SU-DHL-6 (cell line): ENCODE data around the gene C7.

Experiments used
- EZH2phosphoT487 ChIP-seq: fragments of 200-600 bp; sonication (generic), shearing (Covaris generic); conservative IDR thresholded peaks from 2 replicates; pipeline ENCODE4 v1.6.1; 2018; ENCODE audit warnings: mild to moderate bottlenecking, antibody characterized with exemption, low read length, moderate library complexity, mixed read lengths
- TF ChIP-seq, protein P1 (sequence below): fragments of 200-600 bp; sonication (generic); IDR thresholded peaks from one replicate; pipeline ENCODE4 v1.5.1; 2017; ENCODE audit warnings: antibody characterized with exemption, mild to moderate bottlenecking, low read length, moderate library complexity; ENCODE audit not compliant: insufficient read depth, poor library complexity, severe bottlenecking

DNA sequence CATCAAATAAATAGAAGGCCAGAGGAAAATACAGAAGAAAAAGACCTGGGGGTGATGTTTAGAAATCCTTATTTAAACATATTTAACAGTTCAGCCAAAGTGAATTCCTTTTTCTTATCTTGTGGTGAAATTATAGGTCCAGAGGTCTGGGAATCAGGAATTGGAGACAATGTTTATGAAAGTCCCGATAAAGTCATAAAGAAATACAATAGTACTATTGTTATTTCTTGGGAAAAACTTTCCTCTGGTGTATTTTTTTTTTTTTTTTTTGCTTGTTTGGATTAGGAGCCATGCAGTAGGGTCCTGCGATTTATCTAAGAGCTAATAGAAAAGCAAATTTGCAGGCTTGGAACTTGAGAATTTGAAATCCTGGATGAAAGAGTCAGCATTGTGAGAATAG, 426 bp downstream of the C7 start:
- TF ChIP-seq, protein P1, sequence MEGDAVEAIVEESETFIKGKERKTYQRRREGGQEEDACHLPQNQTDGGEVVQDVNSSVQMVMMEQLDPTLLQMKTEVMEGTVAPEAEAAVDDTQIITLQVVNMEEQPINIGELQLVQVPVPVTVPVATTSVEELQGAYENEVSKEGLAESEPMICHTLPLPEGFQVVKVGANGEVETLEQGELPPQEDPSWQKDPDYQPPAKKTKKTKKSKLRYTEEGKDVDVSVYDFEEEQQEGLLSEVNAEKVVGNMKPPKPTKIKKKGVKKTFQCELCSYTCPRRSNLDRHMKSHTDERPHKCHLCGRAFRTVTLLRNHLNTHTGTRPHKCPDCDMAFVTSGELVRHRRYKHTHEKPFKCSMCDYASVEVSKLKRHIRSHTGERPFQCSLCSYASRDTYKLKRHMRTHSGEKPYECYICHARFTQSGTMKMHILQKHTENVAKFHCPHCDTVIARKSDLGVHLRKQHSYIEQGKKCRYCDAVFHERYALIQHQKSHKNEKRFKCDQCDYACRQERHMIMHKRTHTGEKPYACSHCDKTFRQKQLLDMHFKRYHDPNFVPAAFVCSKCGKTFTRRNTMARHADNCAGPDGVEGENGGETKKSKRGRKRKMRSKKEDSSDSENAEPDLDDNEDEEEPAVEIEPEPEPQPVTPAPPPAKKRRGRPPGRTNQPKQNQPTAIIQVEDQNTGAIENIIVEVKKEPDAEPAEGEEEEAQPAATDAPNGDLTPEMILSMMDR = no peak
- no peak for TF ChIP-seq EZH2phosphoT487
